ENCODE results near the gene NEURL1B.
"Not testable (repeated sequence)": the region's sequence is repeated elsewhere in the genome, so short reads cannot be mapped to it uniquely, and the experiment has no call there.

Gene NEURL1B

GRCh38 chr5:172694541-172694940 lies 53.5 kb downstream of the NEURL1B start:
- DNase-seq (ENCODE audit: low read depth in 1 of 2, low spot score in 1 of 2), result no peak

GRCh38 chr5:172695232-172696054 lies 54.4 kb downstream of the NEURL1B start:
- no peak for DNase-seq (ENCODE audit: low read depth in 1 of 2, low spot score in 1 of 2)

GRCh38 chr5:172696171-172696849 lies 55.2 kb downstream of the NEURL1B start:
- DNase-seq (ENCODE audit: low read depth in 1 of 2, low spot score in 1 of 2), result no peak

DNA sequence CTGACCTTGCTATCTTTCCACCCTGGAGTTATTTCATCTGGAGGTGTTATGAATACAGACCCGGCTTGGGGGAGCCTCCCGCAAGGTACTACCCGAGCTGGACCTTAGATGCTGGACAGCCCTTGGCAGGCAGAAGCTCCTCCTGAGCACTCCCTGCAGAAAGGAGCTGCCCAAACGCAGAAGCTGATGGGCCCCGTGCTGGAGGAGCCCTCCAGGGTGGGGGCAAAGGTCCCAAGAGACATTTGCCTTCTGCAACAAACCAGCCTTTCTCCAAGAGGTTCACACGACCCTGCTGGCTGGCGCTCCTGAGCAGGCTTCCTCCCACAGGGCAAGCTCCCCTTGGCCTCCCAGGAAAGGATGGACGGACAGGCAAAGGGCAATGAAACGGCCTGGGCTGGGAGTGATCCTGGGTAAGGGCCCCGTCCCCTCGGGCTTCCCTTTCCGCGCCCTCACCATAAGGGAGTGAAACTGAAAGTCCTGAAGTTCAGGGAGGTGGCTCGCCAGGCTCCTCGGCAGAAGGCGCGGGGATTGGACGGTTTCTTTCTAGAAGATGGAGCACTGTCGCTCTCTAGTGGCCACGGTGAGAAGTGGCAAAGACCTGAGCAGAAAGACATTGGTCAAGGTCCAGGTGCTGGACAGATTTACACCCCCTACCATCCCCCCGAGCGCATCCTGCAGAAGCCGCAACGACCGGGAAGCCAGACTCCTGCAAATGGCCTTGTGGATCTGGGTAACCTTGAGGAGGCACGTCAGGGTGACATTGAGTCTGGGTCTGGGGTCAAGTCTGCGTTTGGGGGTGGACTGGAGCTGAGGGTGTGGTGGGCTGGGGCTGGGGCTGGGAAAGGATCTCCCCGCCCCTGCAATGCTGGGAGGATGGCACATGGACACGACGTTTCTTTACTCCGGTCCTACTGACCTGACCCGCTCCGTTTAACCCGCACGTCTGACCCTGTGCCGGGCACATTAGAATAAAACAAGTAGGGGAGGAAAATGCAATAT lies 56.4 kb downstream of the NEURL1B start:
- peak; percentile 54 to 62 for DNase-seq (ENCODE audit: low read depth in 1 of 2, low spot score in 1 of 2)

- no peak for DNase-seq (ENCODE audit: low read depth in 1 of 2, low spot score in 1 of 2)
These were observed 58.4 kb downstream of the NEURL1B start for GRCh38 chr5:172699423-172699822.

GRCh38 chr5:172699999-172700364 lies 58.9 kb downstream of the NEURL1B start:
- DNase-seq (ENCODE audit: low read depth in 1 of 2, low spot score in 1 of 2), result no peak

GRCh38 chr5:172700365-172701290 lies 59.6 kb downstream of the NEURL1B start:
- no peak for DNase-seq (ENCODE audit: low read depth in 1 of 2, low spot score in 1 of 2)

DNA sequence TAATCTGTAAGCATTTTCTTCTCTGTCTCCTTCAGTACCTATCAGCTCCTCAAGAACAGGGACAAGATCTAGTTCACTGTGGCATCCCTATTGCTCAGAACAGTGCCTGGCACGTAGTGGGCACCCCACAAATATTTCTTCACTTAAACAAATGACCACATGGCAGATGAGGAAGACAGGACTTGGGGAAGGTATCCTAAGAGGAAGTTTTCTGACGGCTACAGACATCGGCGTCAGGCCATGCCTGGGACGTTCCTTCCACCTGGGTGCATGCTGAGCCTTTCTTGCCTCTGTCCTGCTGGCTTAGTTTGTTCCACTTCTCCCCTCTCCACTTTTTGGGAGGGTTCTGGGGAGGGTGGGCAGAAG lies 60.2 kb downstream of the NEURL1B start:
- no peak for DNase-seq (ENCODE audit: low read depth in 1 of 2, low spot score in 1 of 2)

DNA sequence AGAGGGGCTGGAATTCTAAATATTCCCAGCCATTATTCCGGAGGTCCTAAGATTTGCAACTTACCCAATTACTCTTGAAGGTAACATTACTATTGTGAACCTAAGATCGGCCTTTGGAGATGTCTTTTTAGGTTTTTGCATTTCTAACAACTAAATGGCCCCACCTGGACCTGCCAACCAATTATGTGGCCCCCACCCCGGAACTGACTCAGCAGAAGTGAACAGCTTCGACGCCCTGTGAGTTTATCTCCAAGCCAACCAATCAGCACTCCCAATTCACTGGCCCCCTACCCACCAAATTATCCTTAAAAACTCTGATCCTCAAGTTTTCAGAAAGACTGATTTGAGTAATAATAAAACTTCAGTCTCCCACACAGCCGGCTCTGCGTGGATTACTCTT lies 62.9 kb downstream of the NEURL1B start:
- no peak for DNase-seq (ENCODE audit: low read depth in 1 of 2, low spot score in 1 of 2)

GRCh38 chr5:172705576-172706084 lies 64.6 kb downstream of the NEURL1B start:
- DNase-seq (ENCODE audit: low read depth in 1 of 2, low spot score in 1 of 2), result no peak

GRCh38 chr5:172706796-172707195 lies 65.7 kb downstream of the NEURL1B start:
- no peak for DNase-seq (ENCODE audit: low read depth in 1 of 2, low spot score in 1 of 2)

DNA sequence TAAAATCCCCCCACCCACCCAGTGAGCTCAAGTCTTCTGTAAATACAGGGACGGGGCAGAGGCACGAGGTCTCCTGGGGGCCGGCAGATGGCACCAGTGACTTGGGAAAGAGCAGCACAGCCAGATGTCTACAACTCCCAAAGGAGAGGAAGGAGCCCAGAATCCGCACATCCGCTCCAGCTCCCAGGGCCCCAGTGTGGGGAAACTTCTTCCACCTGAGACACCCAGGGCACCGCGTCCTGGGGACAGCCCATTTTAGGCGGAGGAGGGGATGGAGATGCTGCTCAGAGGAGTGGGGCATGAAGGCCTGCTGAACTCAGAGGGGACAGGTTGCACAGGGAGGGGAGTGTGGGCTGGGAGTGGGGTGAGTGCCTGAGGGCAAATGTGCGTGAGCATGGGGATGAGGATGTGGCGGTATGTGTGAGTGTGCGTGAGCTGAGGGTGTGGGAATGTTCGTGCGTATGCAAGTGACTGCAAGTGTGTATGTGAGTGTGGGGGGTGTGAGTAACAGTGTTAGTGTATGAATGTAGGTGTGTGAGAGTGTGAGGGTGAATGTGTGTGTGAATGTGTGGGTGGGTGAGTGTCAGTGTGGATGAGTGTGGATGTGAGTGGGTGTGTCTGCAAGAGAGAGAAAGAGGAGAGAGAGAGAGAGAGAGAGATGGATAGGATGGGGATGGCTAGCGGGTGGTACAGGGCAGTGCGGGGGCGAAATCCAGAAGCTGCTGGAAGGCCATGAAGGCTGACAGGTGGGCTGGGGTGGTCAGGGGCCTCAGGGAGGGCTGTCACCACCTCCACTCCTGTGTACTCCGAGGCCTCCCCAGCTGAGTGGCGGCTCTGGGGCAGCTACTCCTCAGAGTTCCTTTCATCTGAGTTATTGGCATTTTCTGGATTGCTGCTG lies 66.5 kb downstream of the NEURL1B start:
- DNase-seq (ENCODE audit: low read depth in 1 of 2, low spot score in 1 of 2), result no peak

GRCh38 chr5:172708183-172708505 lies 67.1 kb downstream of the NEURL1B start:
- DNase-seq (ENCODE audit: low read depth in 1 of 2, low spot score in 1 of 2), result no peak

DNA sequence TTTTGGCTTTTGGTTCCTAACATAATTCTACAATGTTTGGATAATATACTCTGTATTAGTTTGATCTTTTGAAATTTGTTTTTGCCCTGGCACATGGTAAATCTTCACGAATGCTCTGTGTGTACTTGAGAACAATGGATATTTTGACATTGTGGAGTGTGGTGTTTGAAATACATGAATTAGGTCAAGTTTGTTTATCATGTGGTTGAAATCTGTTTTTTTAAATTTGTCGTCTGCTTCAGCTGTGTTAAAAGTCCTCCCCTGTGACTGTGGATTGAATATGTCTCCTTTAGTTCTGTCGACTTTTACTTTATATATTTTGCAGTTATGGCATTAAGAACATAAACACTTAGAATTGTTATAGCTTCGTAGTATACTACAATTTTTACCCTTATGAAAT lies 69.6 kb downstream of the NEURL1B start:
- no peak for DNase-seq (ENCODE audit: low read depth in 1 of 2, low spot score in 1 of 2)

DNA sequence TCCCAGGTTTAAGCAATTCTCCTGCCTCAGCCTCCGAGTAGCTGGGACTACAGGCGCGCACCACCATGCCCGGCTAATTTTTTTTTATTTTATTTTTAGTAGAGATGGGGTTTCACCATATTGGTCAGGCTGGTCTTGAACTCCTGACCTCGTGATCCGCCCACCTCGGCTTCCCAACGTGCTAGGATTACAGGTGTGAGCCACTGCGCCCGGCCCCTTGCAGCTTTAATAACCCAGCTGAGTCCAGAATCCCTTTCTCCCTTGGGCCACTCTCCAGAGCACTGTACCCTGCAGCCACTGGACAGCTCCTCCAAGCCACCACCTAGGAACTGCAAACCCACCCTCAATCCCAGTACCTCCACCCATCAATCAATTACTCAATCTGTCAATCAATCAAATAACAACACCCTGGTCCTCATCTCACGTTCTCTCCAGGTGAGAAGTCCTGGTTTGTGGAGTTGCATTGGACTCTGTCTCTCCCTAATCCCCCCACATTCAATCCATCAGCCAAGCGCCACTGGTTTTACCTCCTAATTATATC lies 70.3 kb downstream of the NEURL1B start:
- not testable (repeated sequence) for DNase-seq (ENCODE audit: low read depth in 1 of 2, low spot score in 1 of 2)

- no peak for DNase-seq (ENCODE audit: low read depth in 1 of 2, low spot score in 1 of 2)
These were observed 71.5 kb downstream of the NEURL1B start for GRCh38 chr5:172712610-172713009.

GRCh38 chr5:172713113-172713808 lies 72.2 kb downstream of the NEURL1B start:
- DNase-seq (ENCODE audit: low read depth in 1 of 2, low spot score in 1 of 2), result peak; percentile 47 to 65

GRCh38 chr5:172713809-172714490 lies 72.9 kb downstream of the NEURL1B start:
- DNase-seq (ENCODE audit: low read depth in 1 of 2, low spot score in 1 of 2), result no peak

All from stimulated activated CD4-positive, alpha-beta T cell treated with anti-CD3 and anti-CD28 coated beads, Interleukin-15, amount 100 ng/mL, for 1 hour (primary cell).